Large intestine (tissue), 3 donors: ENCODE results near the gene ST6GALNAC1. TPM values are rescaled to one million over a fixed set of nuclear protein-coding genes. Genes with fewer than 3 reads are reported as not detected.
A peak's percentile ranks its signal among the peaks of the same experiment; 100 is the strongest.

ENCODE experiments used
- DNase-seq, 2 donors: peaks; one replicate each; pipeline versions ENCODE4 v3.0.0 to v3.0.0-alpha.2; 2013
- H3K27ac ChIP-seq: one replicate; pipeline ENCODE4 v1.5.1; 2013; ENCODE audit warnings: low read length
- H3K27me3 ChIP-seq: 2 replicates; pipeline ENCODE4 v1.6.1; 2013; ENCODE audit warnings: low read length; ENCODE audit not compliant: control insufficient read depth, insufficient read depth
- H3K36me3 ChIP-seq: 2 replicates; pipeline ENCODE4 v1.6.1; 2013; ENCODE audit warnings: low read length; ENCODE audit not compliant: control insufficient read depth, insufficient read depth
- H3K4me1 ChIP-seq: one replicate; pipeline ENCODE4 v1.6.1; 2013; ENCODE audit warnings: low read length; ENCODE audit not compliant: control insufficient read depth, insufficient read depth
- H3K4me3 ChIP-seq: one replicate; pipeline ENCODE4 v1.5.1; 2013; ENCODE audit warnings: low read length
- H3K9me3 ChIP-seq: one replicate; pipeline ENCODE4 v1.6.1; 2013; ENCODE audit warnings: mild to moderate bottlenecking, low read depth, low read length, moderate library complexity; ENCODE audit not compliant: control insufficient read depth
- WGBS: methylation state at CpG from one replicate; pipeline ENCODE4 v1.1.5; 2013; ENCODE audit warnings: low lambda C conversion rate; ENCODE audit not compliant: insufficient coverage; 5-methylcytosine and 5-hydroxymethylcytosine counted together
- polyA plus RNA-seq: library from polyadenylated mRNA; unstranded; fragments of 120-200 nt; gene quantifications from one replicate; pipeline ENCODE4 v1.2.1, GENCODE V29; 2013

Gene ST6GALNAC1
- polyA plus RNA-seq, 1 donor, result 141 TPM

DNA sequence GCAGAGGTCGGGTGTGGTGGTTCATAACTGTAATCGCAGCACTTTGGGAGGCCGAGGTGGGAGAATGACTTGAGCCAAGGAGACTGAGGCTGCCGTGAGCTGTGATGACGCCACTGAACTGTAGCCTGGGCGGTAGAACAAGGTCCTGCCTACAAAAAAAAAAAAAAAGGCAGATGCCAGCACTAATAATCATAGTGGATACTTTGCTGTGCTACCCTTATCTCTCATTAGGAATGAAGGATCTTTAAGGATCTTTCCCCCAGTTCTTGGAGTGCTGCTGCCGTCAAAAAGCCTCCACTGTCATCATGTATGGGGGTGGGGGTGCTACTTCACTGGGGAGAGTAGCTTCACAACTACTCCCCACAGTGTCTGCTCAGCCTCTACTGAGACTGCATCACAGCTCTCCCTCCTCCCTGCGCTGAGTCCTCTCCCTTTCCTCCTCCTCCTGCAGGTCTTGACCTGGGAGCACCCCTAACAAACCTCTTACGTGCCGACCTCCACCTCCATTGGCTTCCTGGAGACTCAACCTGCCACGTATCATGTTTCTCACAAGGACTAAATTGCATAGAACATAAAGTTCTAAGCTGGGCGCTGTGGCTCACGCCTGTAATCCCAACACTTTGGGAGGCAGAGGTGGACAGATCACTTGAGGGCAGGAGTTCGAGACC, 24.4 kb upstream of the ST6GALNAC1 start:
- H3K27me3 ChIP-seq, result no peaks in the 10 kb centered on the region
- H3K9me3 ChIP-seq, result no peaks in the 10 kb centered on the region
- no peaks in the 10 kb centered on the region for H3K36me3 ChIP-seq
- no peak overlapping the region for H3K27ac ChIP-seq
- peaks cover 22% of the 10 kb centered on the region for H3K4me1 ChIP-seq
- no peak overlapping the region for H3K4me3 ChIP-seq
- DNase-seq, result no peak
- WGBS, result 90% methylated on average over 2 of the region's 14 CpGs

DNA sequence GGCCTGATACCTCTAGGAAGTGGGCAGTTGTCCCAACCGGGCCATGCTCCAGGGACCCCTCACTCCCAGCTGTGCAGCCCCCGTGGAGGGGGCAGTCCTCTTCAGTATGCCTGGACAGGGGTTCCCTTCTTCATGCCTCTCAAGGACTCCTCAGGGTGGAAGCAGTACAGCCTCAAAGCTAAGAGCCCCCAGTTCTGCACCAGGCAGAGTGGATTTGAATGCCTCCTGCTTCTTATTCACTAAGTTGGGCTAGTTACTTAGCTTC, 23.9 kb upstream of the ST6GALNAC1 start:
- Histone ChIP-seq H3K4me3 (no peak overlapping the region), H3K4me1 (peaks cover 18% of the 10 kb centered on the region), H3K27ac (no peak overlapping the region), H3K27me3 (no peaks in the 10 kb centered on the region), H3K9me3 (no peaks in the 10 kb centered on the region), H3K36me3 (no peaks in the 10 kb centered on the region)
- no CpG with 5 or more reads among the region's 2 CpGs for WGBS
- DNase-seq, result no peak

DNA sequence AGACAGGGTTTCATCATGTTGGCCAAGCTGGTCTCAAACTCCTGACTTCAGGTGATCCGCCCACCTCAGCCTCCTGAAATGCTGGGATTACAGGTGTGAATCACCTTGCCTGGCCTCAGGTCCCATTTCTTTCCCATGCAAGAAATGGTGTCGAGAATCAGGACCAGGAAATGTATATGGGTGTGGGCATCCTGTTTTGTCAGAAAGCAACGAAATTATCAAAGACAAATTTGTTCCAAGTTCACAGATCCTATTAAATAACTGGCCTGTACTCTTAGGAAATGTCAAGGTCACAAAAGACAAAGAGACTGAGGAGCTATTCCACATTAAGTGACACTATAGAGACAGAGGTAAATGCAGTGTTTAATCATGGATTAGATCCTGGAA, 17.1 kb upstream of the ST6GALNAC1 start:
- Histone ChIP-seq H3K27ac (no peak overlapping the region), H3K27me3 (no peaks in the 10 kb centered on the region), H3K9me3 (no peaks in the 10 kb centered on the region), H3K4me1 (peaks cover 20% of the 10 kb centered on the region), H3K4me3 (no peak overlapping the region), H3K36me3 (no peaks in the 10 kb centered on the region)
- DNase-seq, result no peak
- WGBS, result 60% methylated on average over 1 of the region's 3 CpGs

DNA sequence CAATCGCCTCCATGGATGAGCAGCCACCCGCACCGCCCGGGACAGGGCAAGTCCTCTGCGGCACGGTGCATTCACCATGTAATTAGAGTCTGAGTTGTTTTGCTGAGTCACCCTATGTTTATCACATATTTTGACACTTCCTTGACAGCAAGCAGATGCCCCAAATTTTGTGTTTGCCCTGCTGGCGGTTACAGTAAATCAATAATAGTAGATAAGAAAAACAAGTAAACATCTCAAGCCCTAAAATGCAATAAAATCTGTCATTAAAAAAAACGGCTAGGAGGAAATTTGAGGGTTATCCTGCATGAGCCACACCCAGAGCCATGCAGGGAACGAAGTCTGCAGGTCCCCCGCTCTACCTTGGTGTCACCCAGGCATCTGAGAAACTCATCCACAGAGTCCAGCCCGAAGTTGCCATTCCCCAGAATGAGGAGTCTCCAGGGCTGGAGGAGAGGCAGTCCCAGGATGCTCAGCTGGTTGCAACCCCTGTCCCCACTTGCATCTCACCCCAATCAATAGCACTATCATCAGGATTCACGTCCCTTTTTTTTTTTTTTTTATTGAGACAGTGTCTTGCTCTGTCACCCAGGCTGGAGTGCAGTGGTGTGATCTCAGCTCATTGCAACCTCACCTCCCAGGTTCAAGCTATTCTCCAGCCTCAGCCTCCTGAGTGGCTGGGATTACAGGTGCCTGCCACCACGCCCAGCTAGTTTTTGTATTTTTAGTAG, 16.5 kb upstream of the ST6GALNAC1 start:
- peak in 1 of 2 donors; percentile 78 for DNase-seq
- Histone ChIP-seq H3K27ac (peak overlapping the region; percentile 25), H3K27me3 (no peaks in the 10 kb centered on the region), H3K9me3 (no peaks in the 10 kb centered on the region), H3K36me3 (no peaks in the 10 kb centered on the region), H3K4me3 (no peak overlapping the region), H3K4me1 (peaks cover 20% of the 10 kb centered on the region)
- 24% methylated on average over 2 of the region's 13 CpGs for WGBS

DNA sequence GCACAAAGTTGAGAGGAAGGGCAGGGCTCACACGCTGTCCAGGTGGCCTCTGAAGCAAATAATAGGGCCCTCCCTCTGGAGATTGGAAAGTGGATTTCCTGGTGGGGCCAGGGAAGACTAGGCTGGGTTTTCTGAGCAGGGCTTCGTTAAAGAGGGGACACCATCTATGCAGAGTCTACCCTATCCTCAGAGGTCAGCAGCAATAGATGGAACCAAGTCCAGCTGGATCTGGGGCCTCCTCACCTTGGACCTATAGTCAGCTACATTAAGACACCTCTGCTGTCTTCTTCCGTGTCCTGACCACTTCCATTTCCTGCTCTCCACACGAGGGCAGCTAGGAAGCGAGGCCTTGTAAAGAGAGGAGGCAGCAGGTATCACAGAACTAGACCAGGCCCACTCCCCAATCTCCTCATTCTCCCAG, 14.7 kb upstream of the ST6GALNAC1 start:
- Histone ChIP-seq H3K4me1 (peaks cover 20% of the 10 kb centered on the region), H3K27me3 (no peaks in the 10 kb centered on the region), H3K4me3 (no peak overlapping the region), H3K36me3 (no peaks in the 10 kb centered on the region), H3K9me3 (no peaks in the 10 kb centered on the region), H3K27ac (peak overlapping the region; percentile 33)
- peak in 1 of 2 donors; percentile 69 for DNase-seq
- WGBS, result 20% methylated on average over 1 of the region's 5 CpGs

DNA sequence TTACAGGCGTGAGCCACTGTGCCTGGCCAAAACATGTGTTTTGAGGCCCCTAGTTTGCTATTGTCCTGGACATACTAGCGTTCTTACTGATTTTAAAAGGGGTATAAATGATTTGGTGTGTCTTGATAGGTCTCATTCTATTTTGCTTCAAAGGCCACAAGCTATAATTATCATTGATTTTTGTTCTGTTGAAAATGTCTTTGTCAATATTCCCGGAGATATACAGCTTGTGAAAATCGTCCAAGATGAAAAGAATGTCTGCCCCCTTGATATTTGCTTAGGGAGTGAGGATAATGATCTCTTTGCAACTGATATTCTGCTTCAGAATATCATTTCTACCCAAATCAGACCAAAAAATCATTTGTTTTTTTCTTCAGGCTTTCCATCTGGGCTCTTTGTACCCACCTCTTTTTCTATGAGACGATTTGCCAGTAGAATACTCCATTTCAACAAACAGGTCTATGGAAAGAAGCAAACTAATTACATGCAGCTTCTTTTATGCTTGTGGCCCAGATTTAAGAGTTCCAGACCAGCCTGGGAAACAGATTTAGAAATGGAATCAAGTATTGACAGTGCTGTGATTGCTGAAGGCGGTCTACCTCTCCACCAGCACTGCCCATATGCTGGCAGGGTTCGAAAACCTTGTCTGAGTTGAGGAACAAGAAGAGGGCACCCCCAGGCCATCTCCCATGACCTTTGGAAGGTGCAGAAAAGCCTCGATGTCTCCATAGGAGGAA, 14.1 kb upstream of the ST6GALNAC1 start:
- H3K4me3 ChIP-seq, result no peak overlapping the region
- H3K9me3 ChIP-seq, result no peaks in the 10 kb centered on the region
- H3K36me3 ChIP-seq, result no peaks in the 10 kb centered on the region
- no peaks in the 10 kb centered on the region for H3K27me3 ChIP-seq
- DNase-seq, result no peak
- peak overlapping the region; percentile 33 for H3K27ac ChIP-seq
- peaks cover 20% of the 10 kb centered on the region for H3K4me1 ChIP-seq
- 73% methylated on average over 3 of the region's 8 CpGs for WGBS

DNA sequence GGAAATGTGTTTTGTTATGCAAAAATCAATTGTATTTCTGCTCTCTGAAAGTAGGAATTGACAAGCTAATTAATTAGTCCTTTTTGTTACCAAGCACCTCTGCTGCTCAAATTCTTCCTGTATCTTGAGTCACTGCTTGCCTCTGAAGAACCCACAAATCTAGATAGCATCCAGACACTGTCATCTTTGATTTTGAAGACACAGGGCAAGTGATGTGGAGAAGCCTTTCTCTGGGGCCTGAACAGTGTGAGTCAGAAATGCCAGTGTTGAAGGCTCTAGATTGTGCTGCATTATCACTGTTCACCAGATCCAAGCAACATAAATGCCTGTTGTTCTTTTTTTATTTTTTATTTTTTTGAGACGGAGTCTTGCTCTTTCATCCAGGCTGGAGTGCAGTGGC, 10.9 kb upstream of the ST6GALNAC1 start:
- no peak for DNase-seq
- WGBS, result no CpG with 5 or more reads among the region's 1 CpG
- Histone ChIP-seq H3K4me1 (peaks cover 16% of the 10 kb centered on the region), H3K4me3 (no peak overlapping the region), H3K27me3 (no peaks in the 10 kb centered on the region), H3K9me3 (no peaks in the 10 kb centered on the region), H3K27ac (no peak overlapping the region), H3K36me3 (no peaks in the 10 kb centered on the region)

DNA sequence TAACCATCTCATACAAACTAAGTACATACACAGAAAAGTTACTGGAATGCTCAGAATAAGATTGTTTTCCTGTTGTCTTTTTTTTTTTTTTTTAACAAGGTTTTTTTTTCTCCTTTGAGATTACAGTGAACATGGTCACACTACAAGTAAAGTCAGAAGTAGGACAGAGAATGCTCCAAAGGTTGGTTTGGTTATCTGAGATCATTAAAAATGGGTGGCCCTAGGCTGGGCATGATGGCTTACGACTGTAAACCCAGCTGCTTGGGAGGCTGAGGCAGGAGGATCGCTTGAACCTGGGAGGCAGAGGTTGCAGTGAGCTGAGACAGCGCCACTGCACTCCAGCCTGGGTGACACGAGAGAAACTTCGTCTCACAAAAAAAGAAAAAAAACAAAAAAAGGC, 6.9 kb upstream of the ST6GALNAC1 start:
- Histone ChIP-seq H3K9me3 (peaks cover 4% of the 10 kb centered on the region), H3K4me3 (no peak overlapping the region), H3K4me1 (peaks cover 6% of the 10 kb centered on the region), H3K36me3 (no peaks in the 10 kb centered on the region), H3K27ac (no peak overlapping the region), H3K27me3 (no peaks in the 10 kb centered on the region)
- peak in 1 of 2 donors; percentile 55 for DNase-seq
- no CpG with 5 or more reads among the region's 5 CpGs for WGBS

DNA sequence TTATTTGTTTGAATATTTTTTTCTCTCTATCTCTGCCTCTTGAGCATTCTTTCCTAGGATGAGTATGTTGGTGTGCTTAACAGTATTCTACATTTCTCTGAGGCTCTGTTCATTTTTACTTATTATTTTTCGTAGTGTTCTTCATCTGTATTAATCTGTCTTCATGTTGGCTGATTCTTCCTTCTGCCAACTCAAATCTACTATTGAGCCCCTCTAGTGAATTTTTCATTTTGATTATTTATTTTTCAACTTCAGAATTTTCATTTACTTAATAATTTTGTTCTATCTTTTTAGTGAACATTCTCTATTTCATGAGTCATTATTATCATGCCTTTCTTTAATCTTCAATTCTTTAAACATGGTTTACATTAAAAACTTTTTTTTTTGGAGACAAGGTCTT, 3.2 kb upstream of the ST6GALNAC1 start:
- H3K36me3 ChIP-seq, result no peaks in the 10 kb centered on the region
- no peaks in the 10 kb centered on the region for H3K27me3 ChIP-seq
- H3K27ac ChIP-seq, result peak overlapping the region; percentile 69
- peaks cover 4% of the 10 kb centered on the region for H3K9me3 ChIP-seq
- no peak for DNase-seq
- no peak overlapping the region for H3K4me3 ChIP-seq
- H3K4me1 ChIP-seq, result peaks cover 22% of the 10 kb centered on the region
- WGBS, result 91% methylated on average over 1 of the region's 1 CpG

DNA sequence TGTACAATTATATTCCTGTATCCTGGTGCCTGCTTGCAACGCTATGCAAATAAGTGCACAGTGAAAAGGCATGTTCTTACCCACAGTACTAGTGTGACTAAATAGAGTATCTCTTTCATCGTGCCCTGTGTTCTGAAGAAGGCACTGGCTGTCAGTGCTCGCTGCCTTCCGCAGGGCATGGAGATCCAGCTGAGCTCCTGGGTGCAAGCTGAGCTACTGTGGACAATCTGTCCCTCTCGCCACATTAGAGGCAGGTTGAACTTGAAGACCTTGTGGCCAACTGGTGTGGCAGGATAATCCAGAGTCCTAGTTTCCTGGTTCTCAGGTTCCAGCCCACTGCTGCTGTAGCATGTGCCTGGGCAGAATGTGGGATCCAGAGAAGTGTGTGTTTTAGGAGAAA, 1.9 kb upstream of the ST6GALNAC1 start:
- Histone ChIP-seq H3K4me3 (no peak overlapping the region), H3K27ac (peak overlapping the region; percentile 69), H3K27me3 (no peaks in the 10 kb centered on the region), H3K9me3 (peaks cover 4% of the 10 kb centered on the region), H3K4me1 (peaks cover 22% of the 10 kb centered on the region), H3K36me3 (no peaks in the 10 kb centered on the region)
- DNase-seq, result peak in 1 of 2 donors; percentile 51
- no CpG with 5 or more reads among the region's 5 CpGs for WGBS
